Activated CD4-positive, alpha-beta T cell treated with anti-CD3 and anti-CD28 coated beads, Interleukin-2, Interleukin-6, amounts not matched to agents 100 ng/mL and 50 ng/mL, durations not matched to agents 16 hours and 8 hours (primary cell): ENCODE data around the gene ADAMTSL1.

Experiments
- DNase-seq: peaks from one replicate; pipeline ENCODE4 v3.0.0-alpha.2; 2020

The ADAMTSL1 gene

GRCh38 chr9:18785604-18786003 is 311.7 kb downstream of the ADAMTSL1 start:
- DNase-seq: no peak

- no peak for DNase-seq
These were observed 312.2 kb downstream of the ADAMTSL1 start for GRCh38 chr9:18786196-18786595.

- no peak for DNase-seq
These were observed 313.1 kb downstream of the ADAMTSL1 start for GRCh38 chr9:18786911-18787650.

GRCh38 chr9:18788256-18788655 is 314.3 kb downstream of the ADAMTSL1 start:
- no peak for DNase-seq

- peak; percentile 11 for DNase-seq
These were observed 317.1 kb downstream of the ADAMTSL1 start for GRCh38 chr9:18791074-18791473.

- DNase-seq: no peak
These were observed 319.2 kb downstream of the ADAMTSL1 start for GRCh38 chr9:18793122-18793521.

- DNase-seq: no peak
These were observed 322.2 kb downstream of the ADAMTSL1 start for GRCh38 chr9:18795947-18796671.

GRCh38 chr9:18796696-18797270 is 322.8 kb downstream of the ADAMTSL1 start:
- DNase-seq: no peak

GRCh38 chr9:18798106-18798505 is 324.2 kb downstream of the ADAMTSL1 start:
- DNase-seq: no peak

GRCh38 chr9:18798508-18799290 is 324.7 kb downstream of the ADAMTSL1 start:
- no peak for DNase-seq

- no peak for DNase-seq
These were observed 325.5 kb downstream of the ADAMTSL1 start for GRCh38 chr9:18799428-18799827.

- DNase-seq: no peak
These were observed 326.6 kb downstream of the ADAMTSL1 start for GRCh38 chr9:18800579-18800978.

- DNase-seq: no peak
These were observed 331.4 kb downstream of the ADAMTSL1 start for GRCh38 chr9:18805386-18805785.

GRCh38 chr9:18806232-18807080 is 332.5 kb downstream of the ADAMTSL1 start:
- no peak for DNase-seq

GRCh38 chr9:18810581-18810980 is 336.6 kb downstream of the ADAMTSL1 start:
- DNase-seq: no peak

GRCh38 chr9:18811171-18811570 is 337.2 kb downstream of the ADAMTSL1 start:
- no peak for DNase-seq

GRCh38 chr9:18819418-18819817 is 345.5 kb downstream of the ADAMTSL1 start:
- no peak for DNase-seq

GRCh38 chr9:18820566-18821095 is 346.7 kb downstream of the ADAMTSL1 start:
- DNase-seq: no peak

GRCh38 chr9:18821788-18822187 is 347.8 kb downstream of the ADAMTSL1 start:
- DNase-seq: no peak

- DNase-seq: no peak
These were observed 348.9 kb downstream of the ADAMTSL1 start for GRCh38 chr9:18822850-18823249.

- DNase-seq: no peak
These were observed 350.2 kb downstream of the ADAMTSL1 start for GRCh38 chr9:18824095-18824666.
